ENCODE data around the gene CDKL1. TPM values are rescaled to one million over a fixed set of nuclear protein-coding genes. Genes with fewer than 3 reads are reported as not detected.
A peak's percentile ranks its signal among the peaks of the same experiment; 100 is the strongest.

The CDKL1 gene
- total RNA-seq, 1 donor = 10.5 TPM

- Histone ChIP-seq H3K4me3 (ENCODE audit: insufficient read depth, low read length) (no peak overlapping the region), H3K9me3 (ENCODE audit: low read depth, low read length) (no peaks in the 10 kb centered on the region), H3K4me1 (ENCODE audit: insufficient read depth, low read length) (no peaks in the 10 kb centered on the region), H3K36me3 (ENCODE audit: insufficient read depth, low read length) (no peaks in the 10 kb centered on the region), H3K27ac (ENCODE audit: low read depth, low read length) (no peak overlapping the region), H3K4me2 (ENCODE audit: insufficient read depth, low read length) (no peak overlapping the region), H4K20me1 (ENCODE audit: insufficient read depth, low read length) (no peaks in the 10 kb centered on the region), H3K79me2 (ENCODE audit: insufficient read depth, low read length) (no peaks in the 10 kb centered on the region), H2AFZ (ENCODE audit: low read length) (no peak overlapping the region), H3K27me3 (ENCODE audit: insufficient read depth, low read length) (no peaks in the 10 kb centered on the region)
- no peak for DNase-seq (ENCODE audit: insufficient read length, low spot score, missing footprints)
- TF ChIP-seq CTCF (IDR thresholded peaks at IDR 0.05; ENCODE audit: extremely low read depth, low read depth, low read length) = no peak
These were observed 20.9 kb downstream of the CDKL1 start for GRCh38 chr14:50375760-50376159.

GRCh38 chr14:50373959-50374358 is 22.7 kb downstream of the CDKL1 start:
- Histone ChIP-seq H4K20me1 (ENCODE audit: insufficient read depth, low read length) (no peaks in the 10 kb centered on the region), H3K79me2 (ENCODE audit: insufficient read depth, low read length) (no peaks in the 10 kb centered on the region), H3K27ac (ENCODE audit: low read depth, low read length) (no peak overlapping the region), H3K4me3 (ENCODE audit: insufficient read depth, low read length) (no peak overlapping the region), H3K9me3 (ENCODE audit: low read depth, low read length) (no peaks in the 10 kb centered on the region), H3K4me2 (ENCODE audit: insufficient read depth, low read length) (no peak overlapping the region), H2AFZ (ENCODE audit: low read length) (no peak overlapping the region), H3K4me1 (ENCODE audit: insufficient read depth, low read length) (no peaks in the 10 kb centered on the region), H3K27me3 (ENCODE audit: insufficient read depth, low read length) (no peaks in the 10 kb centered on the region), H3K36me3 (ENCODE audit: insufficient read depth, low read length) (no peaks in the 10 kb centered on the region)
- no peak for TF ChIP-seq CTCF (IDR thresholded peaks at IDR 0.05; ENCODE audit: extremely low read depth, low read depth, low read length)
- no peak for DNase-seq (ENCODE audit: insufficient read length, low spot score, missing footprints)

- no peaks in the 10 kb centered on the region for H3K36me3 ChIP-seq (ENCODE audit: insufficient read depth, low read length)
- H3K27ac ChIP-seq (ENCODE audit: low read depth, low read length) = no peak overlapping the region
- H3K4me3 ChIP-seq (ENCODE audit: insufficient read depth, low read length) = no peak overlapping the region
- no peaks in the 10 kb centered on the region for H3K79me2 ChIP-seq (ENCODE audit: insufficient read depth, low read length)
- H3K9me3 ChIP-seq (ENCODE audit: low read depth, low read length) = no peaks in the 10 kb centered on the region
- H3K4me2 ChIP-seq (ENCODE audit: insufficient read depth, low read length) = no peak overlapping the region
- H3K27me3 ChIP-seq (ENCODE audit: insufficient read depth, low read length) = no peaks in the 10 kb centered on the region
- H3K4me1 ChIP-seq (ENCODE audit: insufficient read depth, low read length) = no peaks in the 10 kb centered on the region
- DNase-seq (ENCODE audit: insufficient read length, low spot score, missing footprints) = no peak
- no peak overlapping the region for H2AFZ ChIP-seq (ENCODE audit: low read length)
- H4K20me1 ChIP-seq (ENCODE audit: insufficient read depth, low read length) = no peaks in the 10 kb centered on the region
- no peak for TF ChIP-seq CTCF (IDR thresholded peaks at IDR 0.05; ENCODE audit: extremely low read depth, low read depth, low read length)
These were observed 25.1 kb downstream of the CDKL1 start for GRCh38 chr14:50371546-50371945.

- Histone ChIP-seq H3K27me3 (ENCODE audit: insufficient read depth, low read length) (no peaks in the 10 kb centered on the region), H3K9me3 (ENCODE audit: low read depth, low read length) (no peaks in the 10 kb centered on the region), H3K4me2 (ENCODE audit: insufficient read depth, low read length) (no peak overlapping the region), H3K27ac (ENCODE audit: low read depth, low read length) (no peak overlapping the region), H3K4me1 (ENCODE audit: insufficient read depth, low read length) (peaks cover 11% of the 10 kb centered on the region), H3K79me2 (ENCODE audit: insufficient read depth, low read length) (no peaks in the 10 kb centered on the region), H3K36me3 (ENCODE audit: insufficient read depth, low read length) (no peaks in the 10 kb centered on the region), H2AFZ (ENCODE audit: low read length) (peak overlapping the region; percentile 61), H4K20me1 (ENCODE audit: insufficient read depth, low read length) (no peaks in the 10 kb centered on the region), H3K4me3 (ENCODE audit: insufficient read depth, low read length) (no peak overlapping the region)
- no peak for TF ChIP-seq CTCF (IDR thresholded peaks at IDR 0.05; ENCODE audit: extremely low read depth, low read depth, low read length)
- DNase-seq (ENCODE audit: insufficient read length, low spot score, missing footprints) = no peak
These were observed 30.1 kb downstream of the CDKL1 start for GRCh38 chr14:50366589-50366988.

Measured in osteoblast (primary cell).